NAMALWA (cell line): Measurements from ENCODE around the gene ARHGAP15.
"Not testable (repeated sequence)": the region's sequence is repeated elsewhere in the genome, so short reads cannot be mapped to it uniquely, and the experiment has no call there.

Experiments used
- DNase-seq: peaks from one replicate; pipeline ENCODE4 v3.0.0-alpha.2; 2015; ENCODE audit warnings: low spot score

ARHGAP15 gene

GRCh38 chr2:143530758-143531157, 401.5 kb downstream of the ARHGAP15 start:
- no peak for DNase-seq

GRCh38 chr2:143532061-143532460, 402.8 kb downstream of the ARHGAP15 start:
- DNase-seq = no peak

GRCh38 chr2:143533846-143534245, 404.6 kb downstream of the ARHGAP15 start:
- DNase-seq = no peak

- DNase-seq = no peak
Measured at GRCh38 chr2:143535802-143536201, 406.6 kb downstream of the ARHGAP15 start.

GRCh38 chr2:143541899-143542298, 412.7 kb downstream of the ARHGAP15 start:
- DNase-seq = not testable (repeated sequence)

GRCh38 chr2:143545059-143545948, 416.1 kb downstream of the ARHGAP15 start:
- no peak for DNase-seq

GRCh38 chr2:143545949-143546255, 416.7 kb downstream of the ARHGAP15 start:
- no peak for DNase-seq

- no peak for DNase-seq
Measured at GRCh38 chr2:143548032-143548431, 418.8 kb downstream of the ARHGAP15 start.

GRCh38 chr2:143550500-143550899, 421.3 kb downstream of the ARHGAP15 start:
- DNase-seq = no peak

GRCh38 chr2:143551971-143552650, 422.9 kb downstream of the ARHGAP15 start:
- no peak for DNase-seq

- no peak for DNase-seq
Measured at GRCh38 chr2:143553261-143553660, 424.0 kb downstream of the ARHGAP15 start.

- no peak for DNase-seq
Measured at GRCh38 chr2:143558665-143559064, 429.4 kb downstream of the ARHGAP15 start.

- no peak for DNase-seq
Measured at GRCh38 chr2:143559147-143559546, 429.9 kb downstream of the ARHGAP15 start.

- DNase-seq = no peak
Measured at GRCh38 chr2:143560724-143561123, 431.5 kb downstream of the ARHGAP15 start.

- DNase-seq = no peak
Measured at GRCh38 chr2:143564419-143564818, 435.2 kb downstream of the ARHGAP15 start.

GRCh38 chr2:143571747-143572146, 442.5 kb downstream of the ARHGAP15 start:
- no peak for DNase-seq

- no peak for DNase-seq
Measured at GRCh38 chr2:143572421-143572820, 443.2 kb downstream of the ARHGAP15 start.

GRCh38 chr2:143574069-143574468, 444.9 kb downstream of the ARHGAP15 start:
- peak; percentile 4 for DNase-seq

- DNase-seq = peak; percentile 21
Measured at GRCh38 chr2:143575340-143575739, 446.1 kb downstream of the ARHGAP15 start.

GRCh38 chr2:143577489-143577888, 448.3 kb downstream of the ARHGAP15 start:
- no peak for DNase-seq

- no peak for DNase-seq
Measured at GRCh38 chr2:143579456-143579855, 450.2 kb downstream of the ARHGAP15 start.

GRCh38 chr2:143581134-143581533, 451.9 kb downstream of the ARHGAP15 start:
- no peak for DNase-seq

GRCh38 chr2:143582046-143582747, 453.0 kb downstream of the ARHGAP15 start:
- no peak for DNase-seq
